Breast epithelium (tissue), 4 donors: ENCODE results near the gene CHRD. TPM values are rescaled to one million over a fixed set of nuclear protein-coding genes. Genes with fewer than 3 reads are reported as not detected.

Experiments used
- DNase-seq, 2 donors: peaks; one replicate each; pipeline ENCODE4 v3.0.0-alpha.2; 2019; ENCODE audit warnings: low spot score in 2 of 2
- H3K27ac ChIP-seq, 2 donors: fragments of 200-600 bp; sonication (generic) in 1 of 2; one replicate each; pipeline ENCODE4 v1.5.1; 2016 to 2019; ENCODE audit warnings: mild to moderate bottlenecking in 1 of 2
- H3K27me3 ChIP-seq, 2 donors: fragments of 200-600 bp; sonication (generic) in 1 of 2; one replicate each; pipeline versions ENCODE4 v1.5.1 to v1.6.0; 2017 to 2019; ENCODE audit warnings: control low read depth in 1 of 2, mild to moderate bottlenecking in 1 of 2
- H3K36me3 ChIP-seq: fragments of 200-600 bp; one replicate; pipeline ENCODE4 v1.5.1; 2019
- H3K4me1 ChIP-seq, 2 donors: fragments of 200-600 bp; sonication (generic); one replicate each; pipeline ENCODE4 v1.5.1; 2016 to 2019; ENCODE audit warnings: control low read depth in 1 of 2
- H3K4me3 ChIP-seq, 3 donors: fragments of 200-600 bp; sonication (generic); 1 replicate in 2 of 3; 2 replicates in 1 of 3; pipeline ENCODE4 v1.5.1; 2016 to 2019; ENCODE audit warnings: mild to moderate bottlenecking in 3 of 3, moderate library complexity in 2 of 3
- H3K9me3 ChIP-seq, 2 donors: fragments of 200-600 bp; sonication (generic) in 1 of 2; one replicate each; pipeline ENCODE4 v1.5.1; 2016 to 2019; ENCODE audit warnings: control low read depth in 1 of 2
- CTCF ChIP-seq, 3 donors: fragments of 450-650 bp; IDR thresholded peaks; one replicate each; pipeline ENCODE4 v1.5.1; 2016 to 2017; ENCODE audit warnings: antibody characterized with exemption in 3 of 3, mild to moderate bottlenecking in 3 of 3, moderate library complexity in 3 of 3
- POLR2A ChIP-seq: fragments of 450-650 bp; IDR thresholded peaks from one replicate; pipeline ENCODE4 v1.6.1; 2016; ENCODE audit warnings: antibody characterized with exemption, mild to moderate bottlenecking, moderate library complexity
- POLR2AphosphoS5 ChIP-seq, 3 donors: sonication (generic); formaldehyde crosslinking; IDR thresholded peaks; one replicate each; pipeline ENCODE4 v1.6.1; 2017; ENCODE audit warnings: antibody characterized with exemption in 3 of 3
- intact Hi-C: fragments of 100-400 bp; cut with DNase I; formaldehyde crosslinking; loops from one replicate; pipeline ENCODE4 v1.15.1; 2023; ENCODE audit warnings: low total_unique reads
- total RNA-seq, 3 donors: library from RNA; depleted of rRNA; stranded (reverse); fragments of >200 nt; gene quantifications; one replicate each; pipeline ENCODE4 v1.1.0, GENCODE V29; 2016

CHRD gene
- total RNA-seq, 3 donors from 2014 or later = 9.6 to 20.3 (median 12.1) TPM

DNA sequence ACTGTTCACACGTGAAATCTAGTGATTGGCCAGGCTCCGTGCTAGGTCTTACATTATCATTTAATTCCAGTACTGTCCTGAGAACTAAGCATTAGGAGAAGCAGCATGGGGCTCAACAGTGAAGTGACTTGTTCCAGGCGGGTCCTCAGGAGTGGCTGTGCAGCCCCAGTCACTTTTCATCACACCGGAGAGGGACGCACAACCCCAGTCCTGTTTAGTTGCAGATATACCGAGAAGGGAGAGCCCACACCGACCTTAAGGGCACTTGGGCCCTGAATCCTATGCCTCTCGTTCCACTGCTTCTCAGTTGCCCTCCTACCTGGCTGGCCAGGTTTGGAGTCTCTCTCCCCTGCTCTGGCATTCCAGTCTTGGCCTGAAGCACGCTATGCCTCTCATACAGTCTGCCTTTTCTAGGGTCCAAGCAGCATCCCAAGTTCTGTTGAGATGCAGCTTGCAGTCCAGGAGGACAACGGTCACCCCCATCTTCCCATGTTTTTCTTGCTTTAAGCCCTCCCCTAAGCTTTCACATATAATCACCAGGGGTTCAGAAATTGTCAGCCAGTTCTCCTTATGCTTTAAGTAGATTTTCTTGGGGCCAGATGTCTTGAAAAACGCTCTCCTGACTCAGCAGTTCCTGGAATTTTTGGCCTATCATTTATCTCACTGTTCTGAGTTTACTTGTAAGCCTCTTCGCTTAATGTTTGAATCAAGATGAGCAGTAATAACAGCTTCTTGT lies 32.4 kb upstream of the CHRD start:
- Histone ChIP-seq H3K4me3 (no peak overlapping the region), H3K27ac (peak overlapping the region in 1 of 2 donors; percentile 15), H3K36me3 (no peaks in the 10 kb centered on the region), H3K27me3 (no peaks in the 10 kb centered on the region), H3K4me1 (no peaks in the 10 kb centered on the region), H3K9me3 (no peaks in the 10 kb centered on the region)
- DNase-seq = no peak
- TF ChIP-seq POLR2A (no peak), POLR2AphosphoS5 (IDR thresholded peaks at IDR 0.05) (no peak), CTCF (IDR thresholded peaks at IDR 0.05) (no peak)
- intact Hi-C loops = no loop called here

- no peaks in the 10 kb centered on the region for H3K9me3 ChIP-seq
- H3K4me1 ChIP-seq = no peaks in the 10 kb centered on the region
- TF ChIP-seq CTCF (IDR thresholded peaks at IDR 0.05) = no peak
- TF ChIP-seq POLR2A = no peak
- TF ChIP-seq POLR2AphosphoS5 (IDR thresholded peaks at IDR 0.05) = no peak
- no peaks in the 10 kb centered on the region for H3K27me3 ChIP-seq
- H3K36me3 ChIP-seq = no peaks in the 10 kb centered on the region
- no peak overlapping the region for H3K4me3 ChIP-seq
- no peak overlapping the region for H3K27ac ChIP-seq
- intact Hi-C loops = no loop called here
- DNase-seq = no peak
Observed at GRCh38 chr3:184348057-184348382, 31.8 kb upstream of the CHRD start.

GRCh38 chr3:184349563-184350470 lies 30.0 kb upstream of the CHRD start:
- Histone ChIP-seq H3K9me3 (no peaks in the 10 kb centered on the region), H3K36me3 (no peaks in the 10 kb centered on the region), H3K27ac (no peak overlapping the region), H3K27me3 (no peaks in the 10 kb centered on the region), H3K4me1 (no peaks in the 10 kb centered on the region), H3K4me3 (no peak overlapping the region)
- no peak for TF ChIP-seq POLR2AphosphoS5 (IDR thresholded peaks at IDR 0.05)
- no peak for TF ChIP-seq CTCF (IDR thresholded peaks at IDR 0.05)
- TF ChIP-seq POLR2A = no peak
- DNase-seq = no peak
- intact Hi-C loops = loop anchor here (2.0 kb wide), 1 partner anchor 59 kb away; no protein-coding TSS in a partner anchor

GRCh38 chr3:184350618-184351017 lies 29.2 kb upstream of the CHRD start:
- Histone ChIP-seq H3K9me3 (no peaks in the 10 kb centered on the region), H3K4me3 (no peak overlapping the region), H3K36me3 (no peaks in the 10 kb centered on the region), H3K27ac (no peak overlapping the region), H3K4me1 (no peaks in the 10 kb centered on the region), H3K27me3 (no peaks in the 10 kb centered on the region)
- no peak for TF ChIP-seq POLR2AphosphoS5 (IDR thresholded peaks at IDR 0.05)
- TF ChIP-seq POLR2A = no peak
- no peak for TF ChIP-seq CTCF (IDR thresholded peaks at IDR 0.05)
- intact Hi-C loops = loop anchor here (2.0 kb wide), 1 partner anchor 58 kb away; no protein-coding TSS in a partner anchor
- DNase-seq = no peak
